HG02610 (cell line): ENCODE data around the gene MVB12B.
"Not testable (repeated sequence)": the region's sequence is repeated elsewhere in the genome, so short reads cannot be mapped to it uniquely, and the experiment has no call there.

Experiments used
- ATAC-seq: cut with Tn5 transposase; IDR thresholded peaks from one replicate; pipeline ENCODE4 v1.9.1; 2021; ENCODE audit warnings: mild to moderate bottlenecking, moderate library complexity; ENCODE audit not compliant: unreplicated experiment

Gene MVB12B

GRCh38 chr9:126527109-126527825 lies 200.6 kb downstream of the MVB12B start:
- no peak for ATAC-seq

- ATAC-seq: no peak
These were observed 201.5 kb downstream of the MVB12B start for GRCh38 chr9:126528111-126528510.

- ATAC-seq: no peak
These were observed 202.3 kb downstream of the MVB12B start for GRCh38 chr9:126528915-126529314.

GRCh38 chr9:126531035-126531571 lies 204.5 kb downstream of the MVB12B start:
- ATAC-seq: no peak

GRCh38 chr9:126531591-126531990 lies 205.0 kb downstream of the MVB12B start:
- no peak for ATAC-seq

- ATAC-seq: no peak
These were observed 205.4 kb downstream of the MVB12B start for GRCh38 chr9:126532019-126532462.

- no peak for ATAC-seq
These were observed 205.9 kb downstream of the MVB12B start for GRCh38 chr9:126532489-126532888.

GRCh38 chr9:126532951-126533925 lies 206.6 kb downstream of the MVB12B start:
- no peak for ATAC-seq

GRCh38 chr9:126533926-126534310 lies 207.3 kb downstream of the MVB12B start:
- no peak for ATAC-seq

GRCh38 chr9:126534431-126535186 lies 208.0 kb downstream of the MVB12B start:
- no peak for ATAC-seq

GRCh38 chr9:126536131-126536530 lies 209.5 kb downstream of the MVB12B start:
- ATAC-seq: no peak

- ATAC-seq: no peak
These were observed 210.3 kb downstream of the MVB12B start for GRCh38 chr9:126536841-126537465.

GRCh38 chr9:126538550-126538949 lies 211.9 kb downstream of the MVB12B start:
- ATAC-seq: no peak

GRCh38 chr9:126540398-126540797 lies 213.8 kb downstream of the MVB12B start:
- ATAC-seq: not testable (repeated sequence)

GRCh38 chr9:126543490-126543889 lies 216.9 kb downstream of the MVB12B start:
- no peak for ATAC-seq

- no peak for ATAC-seq
These were observed 218.5 kb downstream of the MVB12B start for GRCh38 chr9:126545106-126545505.

- ATAC-seq: no peak
These were observed 219.4 kb downstream of the MVB12B start for GRCh38 chr9:126546036-126546435.

GRCh38 chr9:126548312-126548711 lies 221.7 kb downstream of the MVB12B start:
- no peak for ATAC-seq

GRCh38 chr9:126549246-126550006 lies 222.8 kb downstream of the MVB12B start:
- ATAC-seq: no peak
